Retinal pigment epithelial cell (primary cell): ENCODE measurements around the gene GPR21.

Experiments
- DNase-seq: peaks from one replicate; pipeline ENCODE4 v3.0.0-alpha.2; 2010; ENCODE audit warnings: low read depth
- H3K4me3 ChIP-seq: 2 replicates; pipeline ENCODE4 v1.5.1; 2011; ENCODE audit warnings: mild to moderate bottlenecking, low read length, control low read depth, moderate library complexity
- TF ChIP-seq, protein P1 (sequence below): conservative IDR thresholded peaks from 2 replicates; pipeline ENCODE4 v1.5.1; 2011; ENCODE audit warnings: low read depth, low read length, control low read depth, inconsistent platforms

The GPR21 gene

DNA sequence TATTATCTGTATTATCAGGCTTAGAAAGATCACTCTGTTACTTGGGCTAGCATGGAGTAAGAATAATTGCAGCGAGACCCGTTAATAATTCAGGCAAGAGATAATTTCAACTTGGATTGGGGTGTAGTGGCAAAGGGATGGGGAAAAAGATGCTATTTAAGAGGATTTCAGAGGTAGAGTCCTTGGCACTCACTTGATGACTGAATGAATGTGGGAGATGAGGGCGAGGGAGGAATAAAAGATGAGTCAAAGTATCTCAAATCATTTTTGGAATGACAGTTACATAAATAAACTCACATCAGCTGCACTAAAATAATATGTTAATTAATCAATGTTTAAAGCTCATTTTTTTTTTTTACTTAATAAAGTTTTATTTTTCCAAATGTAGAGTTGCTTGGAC, 4.5 kb upstream of the GPR21 start:
- no peak overlapping the region for H3K4me3 ChIP-seq
- TF ChIP-seq, protein P1, sequence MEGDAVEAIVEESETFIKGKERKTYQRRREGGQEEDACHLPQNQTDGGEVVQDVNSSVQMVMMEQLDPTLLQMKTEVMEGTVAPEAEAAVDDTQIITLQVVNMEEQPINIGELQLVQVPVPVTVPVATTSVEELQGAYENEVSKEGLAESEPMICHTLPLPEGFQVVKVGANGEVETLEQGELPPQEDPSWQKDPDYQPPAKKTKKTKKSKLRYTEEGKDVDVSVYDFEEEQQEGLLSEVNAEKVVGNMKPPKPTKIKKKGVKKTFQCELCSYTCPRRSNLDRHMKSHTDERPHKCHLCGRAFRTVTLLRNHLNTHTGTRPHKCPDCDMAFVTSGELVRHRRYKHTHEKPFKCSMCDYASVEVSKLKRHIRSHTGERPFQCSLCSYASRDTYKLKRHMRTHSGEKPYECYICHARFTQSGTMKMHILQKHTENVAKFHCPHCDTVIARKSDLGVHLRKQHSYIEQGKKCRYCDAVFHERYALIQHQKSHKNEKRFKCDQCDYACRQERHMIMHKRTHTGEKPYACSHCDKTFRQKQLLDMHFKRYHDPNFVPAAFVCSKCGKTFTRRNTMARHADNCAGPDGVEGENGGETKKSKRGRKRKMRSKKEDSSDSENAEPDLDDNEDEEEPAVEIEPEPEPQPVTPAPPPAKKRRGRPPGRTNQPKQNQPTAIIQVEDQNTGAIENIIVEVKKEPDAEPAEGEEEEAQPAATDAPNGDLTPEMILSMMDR = no peak
- no peak for DNase-seq

DNA sequence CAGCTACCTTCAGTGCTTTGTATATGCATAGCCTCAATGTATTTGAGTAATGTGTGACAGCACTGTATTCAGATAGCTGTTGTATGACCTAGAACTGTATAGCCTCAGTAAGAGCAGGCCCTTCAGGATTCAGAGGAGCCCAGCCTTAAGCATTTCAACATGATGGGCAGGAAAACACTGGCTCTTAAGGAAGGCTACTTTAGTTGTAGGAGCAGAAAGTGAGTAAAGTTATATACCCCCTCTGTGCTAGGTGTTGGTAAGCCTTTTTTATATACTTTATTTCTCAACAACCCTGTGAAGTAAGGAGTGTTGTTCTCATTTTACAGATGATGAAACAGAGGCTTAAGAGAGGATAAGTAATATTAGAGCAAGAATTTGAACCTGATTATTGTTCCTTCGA, 1.5 kb upstream of the GPR21 start:
- H3K4me3 ChIP-seq = no peak overlapping the region
- DNase-seq = no peak
- TF ChIP-seq, protein P1 = no peak

DNA sequence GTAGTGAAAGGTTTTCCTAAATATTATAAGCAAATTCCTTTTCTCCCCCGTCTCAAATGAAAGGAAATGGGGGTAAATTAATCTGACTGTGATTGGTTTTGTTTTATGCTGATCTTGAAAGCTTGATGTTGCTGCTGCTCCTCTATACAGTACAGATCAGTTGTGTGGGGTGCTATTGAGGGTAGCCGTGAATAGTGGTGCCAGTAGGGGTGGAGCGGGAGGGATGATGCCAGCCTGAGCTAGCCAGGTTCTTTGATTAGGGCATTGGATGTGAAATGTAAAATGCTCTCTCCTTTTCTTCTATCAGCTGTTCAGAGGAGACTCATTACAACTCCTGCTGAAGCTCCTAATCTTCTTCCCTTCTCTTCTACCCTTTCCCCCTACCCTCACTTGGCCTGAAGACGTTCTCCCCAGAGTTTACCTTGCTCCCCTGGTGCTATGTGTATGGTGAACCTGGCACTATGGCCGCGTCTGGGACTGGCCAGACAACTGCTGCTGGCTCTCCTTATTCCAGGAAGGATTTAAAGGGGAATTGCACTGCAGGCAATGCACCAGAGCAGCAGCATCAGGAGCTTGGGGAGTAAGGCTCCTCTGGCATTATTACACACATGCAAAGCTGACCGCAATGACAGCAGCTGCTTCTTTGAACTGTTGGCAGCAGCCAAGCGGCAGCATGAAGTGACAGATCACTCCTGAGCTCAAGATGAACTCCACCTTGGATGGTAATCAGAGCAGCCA, 566 bp downstream of the GPR21 start:
- TF ChIP-seq, protein P1 = no peak

DNA sequence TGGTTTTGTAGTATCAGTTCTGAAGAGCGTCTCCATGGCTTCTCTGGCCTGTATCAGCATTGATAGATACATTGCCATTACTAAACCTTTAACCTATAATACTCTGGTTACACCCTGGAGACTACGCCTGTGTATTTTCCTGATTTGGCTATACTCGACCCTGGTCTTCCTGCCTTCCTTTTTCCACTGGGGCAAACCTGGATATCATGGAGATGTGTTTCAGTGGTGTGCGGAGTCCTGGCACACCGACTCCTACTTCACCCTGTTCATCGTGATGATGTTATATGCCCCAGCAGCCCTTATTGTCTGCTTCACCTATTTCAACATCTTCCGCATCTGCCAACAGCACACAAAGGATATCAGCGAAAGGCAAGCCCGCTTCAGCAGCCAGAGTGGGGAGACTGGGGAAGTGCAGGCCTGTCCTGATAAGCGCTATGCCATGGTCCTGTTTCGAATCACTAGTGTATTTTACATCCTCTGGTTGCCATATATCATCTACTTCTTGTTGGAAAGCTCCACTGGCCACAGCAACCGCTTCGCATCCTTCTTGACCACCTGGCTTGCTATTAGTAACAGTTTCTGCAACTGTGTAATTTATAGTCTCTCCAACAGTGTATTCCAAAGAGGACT, 1.5 kb downstream of the GPR21 start:
- TF ChIP-seq, protein P1 = no peak
- no peak for DNase-seq
- no peak overlapping the region for H3K4me3 ChIP-seq

More for the DNA sequence above, 566 bp downstream of the GPR21 start:
- no peak overlapping the region for H3K4me3 ChIP-seq
- DNase-seq = no peak

DNA sequence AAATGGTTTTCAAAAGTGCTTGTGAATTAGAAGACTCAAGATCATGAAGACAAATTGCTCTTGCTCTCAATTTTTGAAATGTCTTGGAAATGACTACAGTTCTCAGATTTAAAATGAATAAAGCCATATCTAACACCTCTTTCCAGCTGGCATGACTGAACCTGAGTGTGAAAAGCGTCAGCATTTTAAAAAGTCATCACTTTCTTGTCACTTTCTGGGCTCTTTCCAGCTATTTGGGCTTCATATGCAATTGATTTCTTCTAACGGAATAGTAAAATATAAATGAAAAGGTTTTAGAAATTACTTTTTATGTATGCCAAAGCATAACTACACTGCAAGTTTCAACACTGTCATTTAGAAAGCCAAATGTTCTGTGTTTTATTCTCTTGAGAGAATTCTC, 2.3 kb downstream of the GPR21 start:
- no peak for DNase-seq
- H3K4me3 ChIP-seq = no peak overlapping the region
- TF ChIP-seq, protein P1 = no peak

DNA sequence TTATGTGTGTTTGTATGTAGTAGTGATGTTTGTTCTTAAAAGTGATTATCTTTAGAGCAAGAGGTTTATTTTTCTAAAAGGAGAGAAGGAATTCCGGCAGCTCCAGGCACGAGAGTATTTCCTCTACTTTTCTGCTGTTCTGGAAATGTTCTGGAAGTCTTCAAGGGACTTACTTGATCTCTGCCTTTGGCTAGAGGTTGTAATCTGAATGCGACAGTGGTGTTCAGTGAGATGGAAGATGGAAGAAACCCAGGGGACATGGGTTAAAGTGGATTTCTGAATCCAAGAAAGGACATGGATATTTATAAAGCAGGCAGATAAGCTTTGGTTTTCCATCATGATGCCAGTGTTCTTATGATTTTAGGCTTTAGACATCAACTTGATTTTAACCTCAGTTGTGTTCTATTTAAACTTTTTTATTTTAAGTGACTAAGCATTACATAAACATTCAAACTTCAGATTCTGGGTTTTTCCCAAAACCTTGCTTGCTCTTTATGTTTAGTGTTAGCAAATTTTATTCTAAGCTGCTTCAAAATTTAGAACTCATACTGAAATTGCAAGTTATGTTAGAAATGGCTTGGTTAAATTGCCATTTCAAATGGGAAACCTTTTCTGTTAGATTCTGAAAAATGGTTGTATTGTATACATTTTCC, 3.6 kb downstream of the GPR21 start:
- no peak overlapping the region for H3K4me3 ChIP-seq
- DNase-seq = no peak
- TF ChIP-seq, protein P1 = no peak
